Stimulated activated CD8-positive, alpha-beta memory T cell treated with anti-CD3 and anti-CD28 coated beads, Interleukin-12 subunit alpha, Interleukin-12 subunit beta, amount 100 ng/mL, for 1 hour (primary cell): ENCODE data around the gene TNS4.

Experiments
- DNase-seq: peaks from one replicate; pipeline ENCODE4 v3.0.0-alpha.2; 2020; ENCODE audit warnings: low read depth

Gene TNS4

DNA sequence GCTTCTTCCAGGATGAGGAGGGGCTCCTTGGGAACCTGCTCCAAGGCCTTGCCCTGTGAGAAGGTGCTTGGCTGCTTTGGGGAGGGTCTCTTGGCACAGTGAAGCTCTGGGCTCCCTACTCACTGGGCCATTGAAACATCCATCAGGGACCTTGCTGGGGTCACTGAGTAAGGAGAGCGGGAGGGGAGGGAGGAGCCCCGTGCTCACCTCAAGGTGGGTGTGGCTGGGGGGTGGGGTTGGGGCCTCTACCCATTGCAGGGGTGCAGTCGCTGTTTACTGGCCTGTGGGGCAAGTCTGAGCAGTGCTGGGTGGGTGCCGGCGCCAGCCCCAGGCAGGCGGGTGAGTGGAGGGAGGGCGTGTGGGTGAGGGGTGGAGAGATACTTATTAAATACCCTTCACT, 9.9 kb downstream of the TNS4 start:
- DNase-seq: no peak

DNA sequence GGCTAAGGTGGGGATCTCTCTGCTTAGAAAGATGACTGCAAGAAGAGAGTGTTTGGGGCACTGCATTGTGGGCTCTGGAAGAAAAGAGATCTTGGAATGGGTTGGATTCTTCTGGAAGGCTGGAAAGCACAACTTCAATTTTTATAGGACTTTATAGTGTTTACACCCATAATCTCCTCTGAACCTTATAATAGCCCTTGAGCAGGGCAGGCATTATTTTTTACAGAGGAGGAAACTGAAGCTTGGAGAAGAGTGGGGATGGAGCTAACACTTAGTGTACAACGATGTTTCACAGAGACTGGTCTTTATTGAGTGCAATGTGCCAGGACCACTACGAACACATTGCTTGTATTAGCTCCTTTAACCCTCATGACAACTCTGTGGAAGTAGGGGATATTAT, 10.4 kb downstream of the TNS4 start:
- no peak for DNase-seq

DNA sequence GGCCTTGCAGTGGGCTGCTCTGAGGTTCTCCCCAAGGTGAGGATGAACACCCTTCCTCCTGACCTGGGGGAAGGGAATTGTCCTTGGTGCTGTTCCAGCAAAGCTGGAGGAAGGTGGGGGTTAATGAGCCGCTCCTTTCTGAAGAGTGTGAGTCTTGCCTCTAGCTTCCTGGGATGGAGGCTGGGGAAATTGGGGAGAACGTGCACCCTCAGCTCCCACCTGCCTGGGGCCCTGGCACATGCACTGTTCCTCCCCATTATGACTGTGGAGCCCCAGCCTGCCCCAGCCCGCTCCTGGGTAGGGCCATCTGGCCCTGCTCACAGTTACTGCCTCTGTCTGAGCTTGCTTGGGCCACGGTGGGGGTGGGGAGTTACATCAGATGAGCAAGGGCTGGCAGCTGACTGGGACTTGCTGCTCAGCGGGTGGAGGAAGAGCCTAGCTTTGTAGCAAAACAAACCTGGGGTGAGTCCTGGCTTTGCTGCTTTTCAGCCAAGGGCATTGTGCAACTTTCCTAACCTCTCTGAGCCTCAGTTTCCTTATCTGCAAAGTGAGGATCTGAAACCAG, 11.1 kb downstream of the TNS4 start:
- no peak for DNase-seq

DNA sequence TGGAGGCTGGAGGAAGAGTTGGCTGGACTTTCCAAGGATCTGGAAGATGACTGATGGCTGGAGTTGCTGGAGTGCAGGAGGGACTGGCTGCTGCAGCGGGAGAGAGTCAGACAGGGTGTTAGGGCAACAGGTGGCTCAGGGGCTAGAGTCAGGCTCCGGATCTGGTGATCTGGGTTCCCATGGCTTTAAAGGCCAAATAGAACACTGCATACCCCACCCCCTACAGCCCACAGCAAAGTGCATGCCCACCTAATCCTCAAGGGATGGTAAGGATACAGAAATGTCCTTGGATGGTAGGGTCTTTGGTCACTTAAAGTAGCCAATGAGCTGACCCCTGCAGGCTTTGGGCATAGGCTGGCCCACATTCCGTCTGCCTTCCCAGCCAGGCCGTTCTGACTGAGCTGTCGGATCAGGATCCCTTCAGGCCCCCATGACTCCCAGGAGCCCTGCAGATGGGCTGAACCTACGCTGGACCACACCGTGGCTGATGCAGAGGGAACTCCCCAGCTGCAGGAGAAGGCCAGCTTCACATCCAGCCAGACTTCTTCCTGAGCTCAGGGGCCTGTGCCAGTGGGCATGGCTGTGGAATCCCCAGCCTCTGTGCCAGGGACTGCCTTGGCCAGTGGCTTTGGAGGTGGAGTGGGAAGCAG, 13.9 kb downstream of the TNS4 start:
- DNase-seq: no peak

DNA sequence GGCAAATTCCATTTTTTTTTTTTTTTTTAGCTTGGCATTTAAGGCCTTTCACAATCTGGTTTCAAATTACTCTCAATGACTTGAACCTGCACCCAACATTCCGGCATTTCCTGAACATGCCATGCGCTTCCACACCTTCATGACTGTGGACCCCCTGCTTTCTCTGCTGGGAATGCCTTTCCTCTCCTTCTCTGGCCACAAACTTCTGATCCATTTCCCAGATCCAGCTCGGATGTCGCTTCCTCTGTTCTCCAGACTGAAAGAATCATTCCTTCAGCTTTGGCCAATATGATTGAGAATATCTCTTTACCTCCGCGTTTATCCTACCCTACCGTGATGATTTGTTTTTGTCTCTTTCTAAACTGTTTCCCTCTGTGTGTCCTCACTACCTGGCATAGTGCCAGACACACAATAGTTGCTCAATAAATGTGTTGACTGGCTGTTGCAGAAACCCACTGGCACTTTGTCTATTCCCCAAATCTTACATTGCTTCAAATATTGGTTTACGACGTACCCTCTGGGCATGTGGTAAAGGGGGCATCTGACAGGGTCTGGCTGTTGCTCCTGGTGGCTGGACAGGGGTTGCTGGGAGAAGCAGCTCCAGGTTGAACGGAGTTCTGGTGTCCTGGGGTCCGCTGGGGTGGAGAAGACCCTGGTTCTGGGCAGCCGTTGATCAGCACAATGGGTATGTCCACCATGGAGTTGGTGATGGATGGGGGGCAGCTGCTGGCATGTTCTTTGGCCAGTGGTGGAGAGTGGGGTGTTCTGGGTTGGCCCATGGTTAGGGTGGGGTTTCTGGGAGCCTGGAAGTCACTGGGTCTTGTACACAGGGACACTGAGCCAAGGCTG, 14.7 kb downstream of the TNS4 start:
- no peak for DNase-seq

DNA sequence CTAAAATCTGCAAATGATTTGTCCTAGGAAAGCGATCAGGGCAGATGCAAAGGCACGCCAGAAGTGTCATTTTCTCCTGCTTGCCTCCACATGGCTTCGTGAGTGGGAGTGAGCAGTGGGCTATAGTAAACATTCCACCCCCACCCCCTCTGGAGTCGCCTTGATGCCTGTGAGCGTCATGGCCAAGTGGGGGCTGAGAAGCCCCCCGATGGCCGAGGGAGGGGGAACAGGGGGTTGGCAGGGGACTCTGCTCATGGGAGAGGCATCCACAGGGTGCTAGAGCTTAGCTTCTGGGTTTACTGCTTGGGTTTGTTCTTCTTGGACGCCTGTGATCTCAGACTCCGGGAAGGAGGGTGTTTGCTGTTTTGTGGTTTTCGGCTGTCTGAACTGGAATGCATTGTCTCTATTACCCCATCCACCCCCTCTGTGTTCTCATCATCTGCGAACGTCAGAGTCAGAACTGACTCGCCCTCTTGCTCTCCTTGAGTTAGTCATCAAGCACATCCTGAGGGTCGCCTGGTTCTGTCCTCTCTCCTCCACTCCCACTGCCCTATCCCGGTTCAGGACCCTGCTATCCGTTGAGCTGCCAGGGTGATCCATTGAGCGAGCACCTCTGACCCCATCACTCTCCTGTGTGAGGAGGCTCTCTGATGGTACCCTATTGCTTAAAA, 15.4 kb downstream of the TNS4 start:
- no peak for DNase-seq

DNA sequence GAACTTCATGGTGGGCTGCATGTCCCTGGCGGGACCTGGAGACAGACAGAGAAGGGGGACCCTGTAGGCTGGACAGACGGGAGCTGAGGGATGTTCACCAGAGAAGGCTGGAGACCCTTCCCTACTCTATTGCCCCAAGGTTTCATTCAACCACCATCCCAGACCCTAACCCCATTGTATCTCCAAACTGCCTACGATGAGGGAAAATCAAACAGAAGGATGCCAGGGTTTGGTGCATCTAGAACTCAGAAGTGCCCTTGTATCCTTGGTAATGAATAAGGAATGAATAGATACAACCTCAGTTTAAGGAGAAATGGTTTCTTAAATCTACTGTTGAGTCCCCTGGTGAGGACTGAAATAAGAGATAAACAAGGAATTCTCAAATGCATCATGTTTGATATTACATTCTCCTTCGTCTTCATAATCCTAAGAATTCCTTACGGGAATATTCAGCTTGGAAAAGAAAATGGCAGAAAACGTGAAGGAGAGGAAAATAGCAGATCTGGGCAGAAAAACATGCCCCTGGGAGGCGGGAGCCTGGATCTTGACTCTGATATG, 16.4 kb downstream of the TNS4 start:
- no peak for DNase-seq

DNA sequence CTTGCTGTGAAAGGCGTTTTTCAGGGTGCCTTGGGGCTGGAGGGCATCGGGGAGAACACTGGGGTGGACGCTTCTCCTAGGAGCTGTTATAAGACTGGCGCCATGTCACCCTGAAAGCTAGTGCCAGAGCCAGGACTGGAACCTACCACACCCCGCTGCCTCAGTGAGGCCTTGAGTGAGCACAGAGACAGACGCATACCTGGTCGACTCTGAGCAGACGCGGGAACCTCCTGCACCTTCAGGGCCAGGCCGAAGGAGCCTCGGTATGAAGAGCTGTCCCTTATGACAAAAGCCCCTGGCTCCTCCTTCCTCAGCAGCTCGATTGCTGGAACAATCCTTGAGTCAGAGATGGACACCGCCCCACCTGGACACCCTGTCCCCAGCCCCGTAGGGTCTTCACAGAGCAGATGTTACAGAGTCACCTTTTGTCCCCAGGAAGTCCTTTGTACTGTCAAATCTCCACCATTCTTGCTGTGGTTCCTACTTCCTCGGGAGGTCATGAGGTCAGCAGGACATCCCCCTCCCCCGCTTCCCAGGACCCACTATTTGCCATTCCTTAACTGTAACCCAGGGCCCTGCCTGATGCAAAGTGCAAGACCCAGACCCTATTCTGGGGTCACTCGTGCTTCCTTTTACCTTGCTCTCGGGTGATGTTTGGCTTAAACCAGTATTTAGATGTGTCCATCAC, 17.0 kb downstream of the TNS4 start:
- no peak for DNase-seq

DNA sequence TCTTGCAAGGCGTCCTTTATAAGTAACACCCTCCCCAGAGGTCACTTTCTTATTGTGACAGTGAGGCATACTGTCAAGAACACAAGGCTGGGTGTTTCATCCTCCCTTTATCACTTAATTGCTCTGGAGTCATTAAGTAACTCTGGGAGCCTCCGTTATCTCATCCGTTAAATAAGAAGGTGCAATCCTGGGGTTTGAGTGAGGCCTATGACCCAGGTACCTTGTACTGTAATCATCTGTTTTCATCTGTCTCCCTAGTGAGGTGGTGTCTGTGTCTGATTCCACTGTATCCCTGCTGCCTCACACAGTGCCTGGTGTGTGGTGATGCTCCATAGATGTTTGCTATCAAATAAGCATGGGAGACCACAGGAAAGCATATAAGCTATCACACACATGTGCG, 17.7 kb downstream of the TNS4 start:
- DNase-seq: no peak

DNA sequence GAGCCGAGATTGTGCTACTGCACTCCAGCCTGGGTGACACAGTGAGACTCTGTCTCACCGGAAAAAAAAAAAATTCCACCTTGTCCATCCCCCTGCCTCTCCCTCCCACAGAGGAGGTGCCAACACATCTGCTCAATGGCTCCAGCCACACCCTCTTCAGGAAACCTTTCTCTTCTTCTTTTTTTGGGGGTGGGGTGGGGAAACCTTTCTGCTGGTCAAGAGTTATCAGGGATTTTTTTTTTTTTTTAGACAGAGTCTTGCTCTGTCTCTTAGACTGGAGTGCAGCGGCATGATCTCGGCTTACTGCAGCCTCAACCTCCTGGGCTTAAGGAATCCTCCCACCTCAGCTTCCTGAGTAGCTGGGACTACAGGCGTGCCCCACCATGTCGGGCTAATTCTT, 18.7 kb downstream of the TNS4 start:
- no peak for DNase-seq

DNA sequence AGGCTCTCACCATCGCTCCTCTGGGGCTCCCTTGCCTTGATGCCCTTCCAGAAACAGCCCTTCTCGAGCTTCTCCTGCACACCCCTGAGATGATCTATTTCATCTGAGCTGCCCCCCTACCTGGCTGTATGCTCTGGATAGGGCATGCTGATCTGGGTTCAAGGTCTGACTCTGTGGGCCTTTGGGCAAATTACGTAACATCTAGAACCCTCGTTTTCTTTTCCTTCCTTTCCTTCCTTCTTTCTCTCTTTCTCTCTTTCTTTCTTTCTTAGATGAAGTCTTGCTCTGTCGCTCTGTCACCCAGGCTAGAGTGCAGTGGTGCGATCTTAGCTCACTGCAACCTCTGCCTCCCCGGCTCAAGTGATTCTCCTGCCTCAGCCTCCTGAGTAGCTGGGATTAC, 20.3 kb downstream of the TNS4 start:
- DNase-seq: no peak

DNA sequence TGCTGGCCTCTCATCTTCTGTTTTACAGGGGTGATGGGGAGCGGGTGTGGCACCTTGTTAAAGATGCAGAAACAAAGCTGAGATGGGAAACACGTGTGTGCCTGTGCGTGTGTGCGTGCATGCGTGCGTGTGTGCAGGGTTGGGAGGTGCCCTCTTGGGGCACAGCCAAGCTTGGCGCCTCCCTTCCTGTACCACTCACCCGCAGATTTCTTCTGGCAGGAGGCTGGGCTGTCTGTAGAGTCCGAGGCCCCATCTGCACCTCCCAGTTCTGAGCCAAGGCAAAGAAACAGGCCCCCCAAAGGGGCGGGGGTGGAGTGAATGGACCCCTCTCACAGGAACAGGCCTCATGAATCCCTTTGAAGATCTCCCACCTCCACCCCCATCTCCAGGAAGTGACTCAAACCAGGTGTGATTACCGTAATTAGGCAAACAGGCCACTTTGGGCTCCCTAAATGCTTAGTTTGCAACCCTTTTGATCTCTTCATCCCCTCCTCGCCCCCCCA, 20.9 kb downstream of the TNS4 start:
- DNase-seq: peak; percentile 43

DNA sequence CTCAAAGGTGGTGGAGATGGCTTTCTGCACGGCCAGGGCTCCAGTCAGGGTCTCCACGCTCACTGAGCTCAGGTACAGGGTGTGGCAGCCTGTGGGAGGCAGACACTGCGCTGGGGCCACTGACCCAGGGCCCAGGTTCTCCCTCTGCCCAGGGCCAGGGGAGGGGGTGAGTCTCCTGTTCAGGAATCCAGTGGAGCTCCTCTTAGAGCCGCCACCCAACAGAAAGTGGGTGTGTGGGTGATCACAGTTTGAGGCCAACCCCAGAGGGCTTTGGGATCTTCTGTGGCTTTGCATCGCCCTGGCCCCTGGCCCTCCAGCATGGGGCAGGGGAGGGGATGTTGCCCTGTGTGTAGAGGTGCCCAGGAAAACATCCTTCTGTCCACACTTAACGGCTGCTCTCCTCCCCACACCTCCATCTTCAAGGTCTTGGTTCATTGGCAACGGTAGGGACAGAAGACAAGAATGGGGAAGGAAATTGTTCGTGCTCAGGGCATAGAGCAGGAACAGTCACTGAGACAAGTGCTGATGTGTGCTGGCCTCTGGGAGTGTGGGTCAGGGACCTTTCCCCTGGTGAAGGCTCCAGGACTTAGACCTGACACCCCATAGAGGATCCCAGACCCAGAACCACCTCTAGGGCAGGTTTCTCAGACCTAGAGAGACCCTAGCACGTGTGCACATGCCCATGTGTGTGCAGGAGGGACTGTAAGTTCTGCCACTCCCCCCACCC, 21.5 kb downstream of the TNS4 start:
- no peak for DNase-seq

DNA sequence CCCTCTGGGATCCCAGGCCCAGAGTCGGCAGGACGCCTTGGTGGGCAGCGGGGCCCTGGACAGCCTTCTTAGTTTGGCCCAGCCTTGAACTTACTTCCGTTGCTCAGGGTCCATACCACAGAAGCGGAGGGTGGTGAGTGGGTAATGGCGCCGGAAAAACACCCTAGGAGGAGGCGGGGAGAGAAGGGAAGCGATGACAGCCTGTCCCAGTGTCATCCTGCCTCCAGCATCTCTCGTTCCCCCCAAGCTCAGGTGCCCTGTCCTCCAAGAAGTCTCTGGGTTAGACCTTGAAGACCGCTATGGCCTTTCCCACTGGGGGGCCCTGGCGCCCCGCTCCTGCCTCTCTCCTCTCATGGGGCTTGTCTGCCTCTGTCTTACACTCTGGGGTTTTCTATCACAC, 22.9 kb downstream of the TNS4 start:
- DNase-seq: no peak

DNA sequence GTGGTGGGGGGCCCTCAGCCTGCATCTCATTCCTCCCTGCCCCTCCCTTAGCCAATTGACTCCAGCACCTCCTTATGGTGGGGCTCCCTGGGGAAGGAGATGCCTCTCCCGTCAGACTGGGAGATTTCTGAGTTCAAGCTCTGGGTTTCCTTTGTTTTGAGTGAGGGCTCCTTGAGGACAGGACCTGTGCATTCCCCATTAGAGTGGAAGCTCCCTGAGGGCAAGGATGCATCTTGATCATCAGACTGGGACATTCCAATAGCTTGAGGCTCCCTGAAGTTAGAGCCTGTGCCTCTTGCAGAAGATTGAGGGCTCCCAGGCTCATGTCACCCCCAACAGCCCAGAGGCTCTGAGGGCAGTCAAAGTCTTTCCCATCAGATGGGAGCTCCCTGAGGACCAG, 23.6 kb downstream of the TNS4 start:
- no peak for DNase-seq

DNA sequence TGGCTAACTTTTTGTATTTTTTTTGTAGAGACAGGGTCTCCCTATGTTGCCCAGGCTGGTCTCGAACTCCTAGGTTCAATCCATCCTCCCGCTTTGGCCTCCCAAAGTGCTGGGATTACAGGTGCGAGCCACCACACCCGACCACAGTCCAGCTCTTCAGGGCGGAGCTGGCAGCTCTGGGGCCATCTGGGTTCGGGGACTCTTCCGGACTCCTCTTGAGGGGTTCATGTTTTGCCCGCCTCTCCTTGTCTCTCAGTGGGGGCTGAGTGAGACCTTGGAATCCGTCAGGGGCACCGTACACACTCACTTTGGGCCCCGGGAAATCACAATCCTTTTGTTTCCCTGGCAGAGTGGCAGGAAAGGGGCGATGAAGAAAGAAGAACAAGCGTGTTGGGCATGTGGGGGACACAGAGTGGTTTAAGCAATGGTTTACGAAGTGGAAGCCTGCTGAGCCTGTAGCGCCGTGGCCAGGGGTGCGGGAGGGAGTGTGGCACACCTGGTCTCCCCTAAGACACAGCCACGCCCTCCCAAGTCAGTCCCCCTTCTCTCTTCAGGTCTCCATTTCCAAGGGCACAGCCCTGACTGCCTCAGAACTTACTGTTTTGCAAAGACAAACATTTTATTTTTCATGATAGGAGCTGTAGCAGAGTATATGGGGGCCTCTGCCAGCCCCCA, 26.1 kb downstream of the TNS4 start:
- no peak for DNase-seq

DNA sequence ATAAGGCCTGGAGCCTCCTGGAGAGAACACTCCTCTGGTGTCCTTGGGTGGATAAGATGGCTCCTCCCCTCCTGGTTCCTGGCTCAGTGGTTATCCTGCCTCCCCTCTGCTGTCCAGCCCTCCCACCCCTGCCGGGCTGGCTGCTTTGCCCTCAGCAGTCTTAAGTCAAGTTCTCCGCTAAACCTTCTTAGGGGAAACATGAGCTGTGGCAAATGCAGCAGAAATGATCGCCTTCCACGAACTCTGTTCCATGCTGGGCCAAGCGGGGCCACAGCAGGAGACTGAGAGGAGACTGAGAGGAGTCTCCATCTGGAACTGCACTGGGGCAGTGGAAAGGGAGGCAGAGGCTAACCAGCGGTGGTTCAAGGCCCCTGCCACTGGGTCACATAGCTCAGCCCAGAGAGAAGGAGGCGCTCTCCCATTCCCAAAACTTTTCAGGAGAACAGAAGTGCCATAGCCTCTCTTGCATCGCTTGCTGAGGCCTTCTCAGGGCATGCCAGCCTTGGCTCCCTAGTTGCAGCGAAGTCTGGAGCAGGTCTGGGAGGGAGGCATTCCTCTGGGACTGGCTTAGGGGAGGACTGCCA, 26.9 kb downstream of the TNS4 start:
- no peak for DNase-seq

DNA sequence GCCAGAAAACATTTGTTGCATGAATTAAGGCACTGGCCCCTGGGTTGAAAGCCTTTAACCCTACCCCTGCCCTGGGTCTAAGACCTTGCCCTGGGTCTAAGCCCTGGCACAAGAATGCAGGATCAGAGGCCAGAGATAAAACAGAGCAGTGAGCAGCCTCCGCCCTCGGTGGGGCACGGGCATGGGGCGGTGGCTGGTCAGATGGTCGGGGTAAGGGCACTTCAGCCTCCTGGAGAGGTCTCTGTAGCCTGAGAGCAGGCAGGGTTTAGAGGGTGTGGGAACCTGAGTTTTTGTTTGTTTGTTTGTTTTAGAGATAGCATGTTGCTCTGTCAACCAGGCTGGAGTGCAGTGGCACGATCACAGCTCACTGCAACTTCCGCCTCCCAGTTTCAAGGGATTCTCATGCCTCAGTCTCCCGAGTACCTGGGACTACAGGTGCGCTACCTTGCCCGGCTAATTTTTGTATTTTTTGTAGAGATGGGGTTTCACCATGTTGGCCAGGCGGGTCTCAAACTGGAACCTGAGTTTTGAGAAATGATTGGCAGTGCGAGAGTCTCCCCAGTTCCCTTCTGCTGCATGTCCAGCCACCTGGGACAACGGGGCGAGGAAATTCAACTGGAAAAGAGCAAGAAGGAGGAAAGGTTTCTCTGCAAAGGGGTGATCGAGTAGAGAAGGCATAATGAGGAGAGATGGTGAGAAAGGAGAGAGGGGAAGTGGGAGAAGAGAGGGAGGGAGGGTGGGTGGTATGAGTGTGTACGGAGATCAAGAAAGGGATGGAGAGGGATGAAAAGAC, 27.7 kb downstream of the TNS4 start:
- DNase-seq: no peak

DNA sequence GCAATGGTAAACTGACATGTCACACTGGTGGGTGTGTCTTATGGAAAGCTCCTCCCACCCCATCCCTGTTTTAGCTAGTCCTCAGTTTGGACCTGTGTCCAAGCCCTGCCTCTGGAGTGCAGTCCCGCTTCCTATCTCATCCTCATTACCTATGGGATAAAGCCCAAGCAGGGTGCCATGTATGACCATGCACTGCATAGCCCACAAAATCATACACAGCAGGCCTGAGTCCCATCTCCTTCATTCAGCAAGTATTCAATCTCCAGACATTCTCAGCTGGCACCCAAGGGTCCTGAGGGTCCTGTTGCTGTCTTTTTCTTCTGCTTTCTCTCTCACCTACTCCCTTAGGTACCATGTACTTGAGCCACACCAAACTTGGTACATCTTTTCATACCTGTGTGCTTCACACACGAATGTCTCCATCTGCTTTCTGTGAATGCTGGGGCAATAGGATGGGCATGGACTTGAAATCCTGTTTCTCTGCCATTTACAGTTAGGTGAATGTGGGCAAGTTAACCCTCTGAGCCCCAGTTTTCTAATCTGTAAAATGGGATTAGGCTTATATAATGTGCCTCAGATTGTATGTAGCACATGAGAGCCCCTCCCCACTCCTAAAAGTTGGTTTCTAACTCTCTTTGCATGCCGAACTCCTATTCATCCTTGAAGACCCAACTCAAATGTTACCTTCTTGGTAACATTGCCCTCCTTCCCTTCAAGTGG, 28.5 kb downstream of the TNS4 start:
- DNase-seq: no peak
